Fibroblast of lung (primary cell): ENCODE data around the gene MYL2. TPM values are rescaled to one million over a fixed set of nuclear protein-coding genes. Genes with fewer than 3 reads are reported as not detected.

Experiments used
- DNase-seq, 2 donors: peaks; one replicate each; pipeline versions ENCODE4 v3.0.0 to v3.0.0-alpha.2; 2010; ENCODE audit warnings: low read depth in 2 of 2
- H2AFZ ChIP-seq: 2 replicates; pipeline ENCODE4 v1.5.1; 2012; ENCODE audit warnings: low read length, control low read depth, inconsistent platforms
- H3K27ac ChIP-seq: 2 replicates; pipeline ENCODE4 v1.5.1; 2011; ENCODE audit warnings: low read length, control low read depth; ENCODE audit not compliant: insufficient read depth
- H3K27me3 ChIP-seq: 2 replicates; pipeline ENCODE4 v1.5.1; 2011; ENCODE audit warnings: mild to moderate bottlenecking, low read length; ENCODE audit not compliant: control insufficient read depth, insufficient read depth
- H3K36me3 ChIP-seq: 2 replicates; pipeline ENCODE4 v1.5.1; 2011; ENCODE audit warnings: low read length; ENCODE audit not compliant: control insufficient read depth, insufficient read depth
- H3K4me1 ChIP-seq: 2 replicates; pipeline ENCODE4 v1.5.1; 2011; ENCODE audit warnings: low read length; ENCODE audit not compliant: control insufficient read depth, insufficient read depth; ENCODE audit errors: extremely low read depth
- H3K4me2 ChIP-seq: 2 replicates; pipeline ENCODE4 v1.5.1; 2011; ENCODE audit warnings: low read length, control low read depth; ENCODE audit not compliant: insufficient read depth; ENCODE audit errors: extremely low read depth
- H3K4me3 ChIP-seq, 4 experiments: fragments of 200-600 bp in 1 of 4; sonication (generic) in 1 of 4; replicated peaks in 1 of 4; 2 replicates each; pipeline ENCODE4 v1.5.1; 2011 to 2016; ENCODE audit warnings: low read length in 4 of 4, low read depth in 3 of 4, mild to moderate bottlenecking in 3 of 4, control low read depth in 2 of 4, inconsistent platforms in 1 of 4, mixed read lengths in 1 of 4; ENCODE audit not compliant: insufficient read depth in 1 of 4; ENCODE audit errors: control extremely low read depth in 1 of 4
- H3K79me2 ChIP-seq: 2 replicates; pipeline ENCODE4 v1.5.1; 2012; ENCODE audit warnings: mild to moderate bottlenecking, low read length, inconsistent platforms; ENCODE audit not compliant: control insufficient read depth, insufficient read depth
- H3K9ac ChIP-seq: 2 replicates; pipeline ENCODE4 v1.5.1; 2011; ENCODE audit warnings: mild to moderate bottlenecking, low read length, control low read depth; ENCODE audit not compliant: insufficient read depth
- H3K9me3 ChIP-seq: 2 replicates; pipeline ENCODE4 v1.5.1; 2012; ENCODE audit warnings: low read depth, low read length; ENCODE audit not compliant: control insufficient read depth, insufficient read depth
- H4K20me1 ChIP-seq: 2 replicates; pipeline ENCODE4 v1.5.1; 2011; ENCODE audit warnings: low read length; ENCODE audit not compliant: control insufficient read depth, insufficient read depth; ENCODE audit errors: extremely low read depth
- EZH2 ChIP-seq: IDR thresholded peaks from 2 replicates; pipeline ENCODE4 v1.5.1; 2012; ENCODE audit warnings: low read length, control low read depth, mild to moderate bottlenecking; ENCODE audit errors: missing control alignments
- polyA plus RNA-seq, 2 donors: library from polyadenylated mRNA; depleted of rRNA in 1 of 2; stranded (reverse) in 1 of 2; unstranded in 1 of 2; fragments of >200 nt; gene quantifications; 2 replicates each; pipeline ENCODE4 v1.2.1, GENCODE V29; 2011 to 2012; ENCODE audit warnings: missing spikeins in 1 of 2
- total RNA-seq: library from RNA; depleted of rRNA; stranded (reverse); fragments of >200 nt; gene quantifications from 2 replicates; pipeline ENCODE4 v1.2.1, GENCODE V29; 2014
- TF ChIP-seq, protein P1 (sequence below), 2 donors: IDR thresholded peaks in 1 of 2; conservative IDR thresholded peaks in 1 of 2; 1 replicate in 1 of 2; 2 replicates in 1 of 2; pipeline ENCODE4 v1.5.1; 2011 to 2012; ENCODE audit warnings: low read length in 2 of 2, control low read depth in 1 of 2, inconsistent platforms in 1 of 2, low read depth in 1 of 2, mild to moderate bottlenecking in 1 of 2

The MYL2 gene
- total and polyA plus RNA-seq, 2 donors (not counting 1 experiment from before 2014, with no cell fraction given): not detected

DNA sequence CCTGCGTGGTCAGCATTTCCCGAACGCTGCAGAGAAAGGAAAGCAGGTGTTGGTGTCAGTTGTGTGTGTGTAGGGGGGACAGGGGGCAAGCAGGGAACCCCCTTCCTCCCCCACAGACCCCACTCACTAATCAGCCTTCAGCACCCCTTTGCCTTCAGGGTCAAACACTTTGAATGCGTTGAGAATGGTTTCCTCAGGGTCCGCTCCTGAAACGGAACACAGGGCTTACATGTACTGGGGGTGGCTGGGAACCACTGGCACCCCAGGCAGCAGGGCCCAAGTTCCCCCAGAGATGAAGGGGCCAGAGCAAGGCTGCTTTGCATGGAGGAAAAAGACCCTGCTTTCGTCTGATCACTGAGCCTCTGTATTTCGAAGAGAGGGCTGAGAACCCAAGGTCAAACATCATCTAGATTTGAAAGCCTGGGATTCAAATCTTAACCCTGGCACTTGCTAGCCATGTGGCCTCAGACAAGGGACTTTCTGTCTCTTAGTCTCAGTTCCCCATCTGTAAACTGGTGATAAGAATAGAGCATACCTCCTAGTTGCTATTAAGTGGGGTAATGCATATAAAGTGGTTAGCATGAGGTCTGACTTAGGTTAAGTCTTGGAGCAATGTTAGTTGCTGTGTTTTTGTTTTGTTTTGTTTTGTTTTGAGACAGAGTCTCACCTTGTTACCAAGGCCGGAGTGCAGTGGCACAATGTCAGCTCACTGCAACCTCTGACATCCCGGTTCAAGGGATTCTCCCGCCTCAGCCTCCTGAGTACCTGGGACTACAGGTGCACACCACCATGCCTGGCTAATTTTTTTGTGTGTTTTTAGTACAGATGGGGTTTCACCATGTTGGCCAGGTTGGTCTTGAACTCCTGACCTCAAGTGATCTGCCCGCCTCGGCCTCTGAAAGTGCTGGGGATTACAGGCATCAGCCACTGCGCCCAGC is 7.0 kb downstream of the MYL2 start:
- Histone ChIP-seq H2AFZ (no peak overlapping the region), H3K27ac (no peak overlapping the region), H3K4me1 (no peaks in the 10 kb centered on the region), H3K27me3 (no peaks in the 10 kb centered on the region), H3K9ac (no peak overlapping the region), H4K20me1 (no peaks in the 10 kb centered on the region), H3K4me2 (no peak overlapping the region), H3K4me3 (no peak overlapping the region), H3K79me2 (no peaks in the 10 kb centered on the region), H3K9me3 (no peaks in the 10 kb centered on the region), H3K36me3 (no peaks in the 10 kb centered on the region)
- TF ChIP-seq, protein P1, sequence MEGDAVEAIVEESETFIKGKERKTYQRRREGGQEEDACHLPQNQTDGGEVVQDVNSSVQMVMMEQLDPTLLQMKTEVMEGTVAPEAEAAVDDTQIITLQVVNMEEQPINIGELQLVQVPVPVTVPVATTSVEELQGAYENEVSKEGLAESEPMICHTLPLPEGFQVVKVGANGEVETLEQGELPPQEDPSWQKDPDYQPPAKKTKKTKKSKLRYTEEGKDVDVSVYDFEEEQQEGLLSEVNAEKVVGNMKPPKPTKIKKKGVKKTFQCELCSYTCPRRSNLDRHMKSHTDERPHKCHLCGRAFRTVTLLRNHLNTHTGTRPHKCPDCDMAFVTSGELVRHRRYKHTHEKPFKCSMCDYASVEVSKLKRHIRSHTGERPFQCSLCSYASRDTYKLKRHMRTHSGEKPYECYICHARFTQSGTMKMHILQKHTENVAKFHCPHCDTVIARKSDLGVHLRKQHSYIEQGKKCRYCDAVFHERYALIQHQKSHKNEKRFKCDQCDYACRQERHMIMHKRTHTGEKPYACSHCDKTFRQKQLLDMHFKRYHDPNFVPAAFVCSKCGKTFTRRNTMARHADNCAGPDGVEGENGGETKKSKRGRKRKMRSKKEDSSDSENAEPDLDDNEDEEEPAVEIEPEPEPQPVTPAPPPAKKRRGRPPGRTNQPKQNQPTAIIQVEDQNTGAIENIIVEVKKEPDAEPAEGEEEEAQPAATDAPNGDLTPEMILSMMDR (conservative IDR thresholded peaks at IDR 0.05 in 1 of 2, IDR thresholded peaks at IDR 0.05 in 1 of 2; ENCODE audit: low read depth in 1 of 2, low read length in 2 of 2): no peak
- no peak for TF ChIP-seq EZH2
- no peak for DNase-seq

DNA sequence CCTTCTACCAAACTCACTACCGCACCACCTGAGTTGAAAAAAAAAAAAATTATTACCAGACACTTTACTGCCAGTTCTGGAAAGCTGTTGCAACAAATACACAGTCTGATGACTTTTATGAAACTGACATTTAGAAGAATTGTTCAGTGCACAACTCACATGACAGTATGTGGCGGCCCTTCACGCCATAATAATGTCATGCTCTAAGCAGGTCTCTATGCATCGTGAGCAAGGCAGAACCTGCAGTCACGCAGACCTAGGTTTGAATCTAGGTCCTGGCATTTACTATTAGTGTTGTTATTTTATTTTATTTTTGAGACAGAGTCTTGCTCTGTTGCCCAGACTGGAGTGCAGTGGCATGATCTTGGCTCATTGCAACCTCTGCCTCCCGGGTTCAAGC is 8.1 kb downstream of the MYL2 start:
- Histone ChIP-seq H3K79me2 (no peaks in the 10 kb centered on the region), H3K9me3 (no peaks in the 10 kb centered on the region), H3K9ac (no peak overlapping the region), H3K4me3 (no peak overlapping the region), H3K4me2 (no peak overlapping the region), H3K27me3 (no peaks in the 10 kb centered on the region), H4K20me1 (no peaks in the 10 kb centered on the region), H2AFZ (no peak overlapping the region), H3K27ac (no peak overlapping the region), H3K36me3 (no peaks in the 10 kb centered on the region), H3K4me1 (no peaks in the 10 kb centered on the region)
- no peak for DNase-seq
- TF ChIP-seq, protein P1 (conservative IDR thresholded peaks at IDR 0.05 in 1 of 2, IDR thresholded peaks at IDR 0.05 in 1 of 2; ENCODE audit: low read depth in 1 of 2, low read length in 2 of 2): no peak
- no peak for TF ChIP-seq EZH2

DNA sequence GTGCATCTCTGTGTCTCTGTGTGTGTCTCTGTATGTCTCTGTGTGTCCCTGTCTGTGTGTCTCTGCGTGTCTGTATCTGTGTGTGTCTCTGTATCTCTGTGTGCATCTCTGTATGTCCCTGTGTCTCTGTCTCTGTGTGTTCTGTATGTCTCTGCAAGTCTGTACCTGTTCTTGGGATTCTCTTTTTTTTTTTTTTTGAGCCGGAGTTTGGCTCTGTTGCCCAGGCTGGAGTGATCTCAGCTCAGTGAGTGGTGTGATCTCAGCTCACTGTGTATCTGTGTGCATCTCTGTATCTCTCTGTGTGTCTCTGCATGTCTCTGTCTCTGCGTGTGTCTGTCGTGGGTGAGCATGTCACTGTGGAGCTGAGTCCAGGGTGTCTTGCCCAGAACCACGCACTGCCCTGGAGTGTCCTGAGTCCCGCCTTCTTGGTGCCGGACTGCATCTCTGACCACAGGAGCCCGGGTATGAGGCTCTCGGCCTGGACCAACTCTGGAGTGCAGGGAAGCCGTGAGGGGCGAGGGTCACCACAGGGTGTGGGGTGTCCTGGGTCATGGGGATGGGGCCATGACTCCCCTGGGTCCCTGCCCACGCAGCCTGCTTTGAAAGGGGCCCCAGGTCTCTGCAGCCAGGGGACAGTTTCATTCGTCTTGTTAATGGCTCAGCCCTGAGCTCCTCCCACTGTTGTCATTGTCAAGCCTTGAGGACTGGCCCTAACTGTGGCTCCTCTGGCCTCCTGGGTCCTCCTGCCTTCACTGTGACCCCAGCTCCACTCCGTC is 11.8 kb downstream of the MYL2 start:
- Histone ChIP-seq H3K27ac (no peak overlapping the region), H3K9ac (no peak overlapping the region), H4K20me1 (no peaks in the 10 kb centered on the region), H3K4me1 (no peaks in the 10 kb centered on the region), H3K9me3 (no peaks in the 10 kb centered on the region), H3K36me3 (no peaks in the 10 kb centered on the region), H2AFZ (no peak overlapping the region), H3K27me3 (no peaks in the 10 kb centered on the region), H3K4me3 (no peak overlapping the region), H3K79me2 (no peaks in the 10 kb centered on the region), H3K4me2 (no peak overlapping the region)
- no peak for DNase-seq
- no peak for TF ChIP-seq EZH2
- TF ChIP-seq, protein P1 (conservative IDR thresholded peaks at IDR 0.05 in 1 of 2, IDR thresholded peaks at IDR 0.05 in 1 of 2; ENCODE audit: low read depth in 1 of 2, low read length in 2 of 2): no peak
